Measurements from ENCODE around the gene MRRF.

MRRF gene

GRCh38 chr9:122222791-122223190 is 41.9 kb upstream of the MRRF start:
- TF ChIP-seq GABPA (IDR thresholded peaks at IDR 0.05; ENCODE audit: low read depth) (no peak), SPI1 (IDR thresholded peaks at IDR 0.05; ENCODE audit: borderline replicate concordance, low read depth) (no peak), POLR2AphosphoS5 (IDR thresholded peaks at IDR 0.05; ENCODE audit: low read depth) (no peak)
- TF ChIP-seq, protein P1, sequence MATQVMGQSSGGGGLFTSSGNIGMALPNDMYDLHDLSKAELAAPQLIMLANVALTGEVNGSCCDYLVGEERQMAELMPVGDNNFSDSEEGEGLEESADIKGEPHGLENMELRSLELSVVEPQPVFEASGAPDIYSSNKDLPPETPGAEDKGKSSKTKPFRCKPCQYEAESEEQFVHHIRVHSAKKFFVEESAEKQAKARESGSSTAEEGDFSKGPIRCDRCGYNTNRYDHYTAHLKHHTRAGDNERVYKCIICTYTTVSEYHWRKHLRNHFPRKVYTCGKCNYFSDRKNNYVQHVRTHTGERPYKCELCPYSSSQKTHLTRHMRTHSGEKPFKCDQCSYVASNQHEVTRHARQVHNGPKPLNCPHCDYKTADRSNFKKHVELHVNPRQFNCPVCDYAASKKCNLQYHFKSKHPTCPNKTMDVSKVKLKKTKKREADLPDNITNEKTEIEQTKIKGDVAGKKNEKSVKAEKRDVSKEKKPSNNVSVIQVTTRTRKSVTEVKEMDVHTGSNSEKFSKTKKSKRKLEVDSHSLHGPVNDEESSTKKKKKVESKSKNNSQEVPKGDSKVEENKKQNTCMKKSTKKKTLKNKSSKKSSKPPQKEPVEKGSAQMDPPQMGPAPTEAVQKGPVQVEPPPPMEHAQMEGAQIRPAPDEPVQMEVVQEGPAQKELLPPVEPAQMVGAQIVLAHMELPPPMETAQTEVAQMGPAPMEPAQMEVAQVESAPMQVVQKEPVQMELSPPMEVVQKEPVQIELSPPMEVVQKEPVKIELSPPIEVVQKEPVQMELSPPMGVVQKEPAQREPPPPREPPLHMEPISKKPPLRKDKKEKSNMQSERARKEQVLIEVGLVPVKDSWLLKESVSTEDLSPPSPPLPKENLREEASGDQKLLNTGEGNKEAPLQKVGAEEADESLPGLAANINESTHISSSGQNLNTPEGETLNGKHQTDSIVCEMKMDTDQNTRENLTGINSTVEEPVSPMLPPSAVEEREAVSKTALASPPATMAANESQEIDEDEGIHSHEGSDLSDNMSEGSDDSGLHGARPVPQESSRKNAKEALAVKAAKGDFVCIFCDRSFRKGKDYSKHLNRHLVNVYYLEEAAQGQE (IDR thresholded peaks at IDR 0.05; ENCODE audit: insufficient replicate concordance, low read depth) = no peak
- TF ChIP-seq, protein P2, sequence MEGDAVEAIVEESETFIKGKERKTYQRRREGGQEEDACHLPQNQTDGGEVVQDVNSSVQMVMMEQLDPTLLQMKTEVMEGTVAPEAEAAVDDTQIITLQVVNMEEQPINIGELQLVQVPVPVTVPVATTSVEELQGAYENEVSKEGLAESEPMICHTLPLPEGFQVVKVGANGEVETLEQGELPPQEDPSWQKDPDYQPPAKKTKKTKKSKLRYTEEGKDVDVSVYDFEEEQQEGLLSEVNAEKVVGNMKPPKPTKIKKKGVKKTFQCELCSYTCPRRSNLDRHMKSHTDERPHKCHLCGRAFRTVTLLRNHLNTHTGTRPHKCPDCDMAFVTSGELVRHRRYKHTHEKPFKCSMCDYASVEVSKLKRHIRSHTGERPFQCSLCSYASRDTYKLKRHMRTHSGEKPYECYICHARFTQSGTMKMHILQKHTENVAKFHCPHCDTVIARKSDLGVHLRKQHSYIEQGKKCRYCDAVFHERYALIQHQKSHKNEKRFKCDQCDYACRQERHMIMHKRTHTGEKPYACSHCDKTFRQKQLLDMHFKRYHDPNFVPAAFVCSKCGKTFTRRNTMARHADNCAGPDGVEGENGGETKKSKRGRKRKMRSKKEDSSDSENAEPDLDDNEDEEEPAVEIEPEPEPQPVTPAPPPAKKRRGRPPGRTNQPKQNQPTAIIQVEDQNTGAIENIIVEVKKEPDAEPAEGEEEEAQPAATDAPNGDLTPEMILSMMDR (IDR thresholded peaks at IDR 0.05; ENCODE audit: insufficient read depth, low read length) = no peak
- DNase-seq (ENCODE audit: low read depth in 1 of 2, low spot score in 1 of 2) = no peak

GRCh38 chr9:122223435-122223834 is 41.2 kb upstream of the MRRF start:
- DNase-seq (ENCODE audit: low read depth in 1 of 2, low spot score in 1 of 2) = no peak
- H3K27me3 ChIP-seq (ENCODE audit: insufficient read depth, poor library complexity, severe bottlenecking) = peaks cover 79% of the 10 kb centered on the region

More at GRCh38 chr9:122222791-122223190, 41.9 kb upstream of the MRRF start:
- Histone ChIP-seq H3K4me3 (replicated peaks; ENCODE audit: insufficient read depth, low read length) (no peak overlapping the region), H3K27ac (replicated peaks) (no peak overlapping the region), H3K27me3 (ENCODE audit: insufficient read depth, poor library complexity, severe bottlenecking) (peaks cover 78% of the 10 kb centered on the region)

DNA sequence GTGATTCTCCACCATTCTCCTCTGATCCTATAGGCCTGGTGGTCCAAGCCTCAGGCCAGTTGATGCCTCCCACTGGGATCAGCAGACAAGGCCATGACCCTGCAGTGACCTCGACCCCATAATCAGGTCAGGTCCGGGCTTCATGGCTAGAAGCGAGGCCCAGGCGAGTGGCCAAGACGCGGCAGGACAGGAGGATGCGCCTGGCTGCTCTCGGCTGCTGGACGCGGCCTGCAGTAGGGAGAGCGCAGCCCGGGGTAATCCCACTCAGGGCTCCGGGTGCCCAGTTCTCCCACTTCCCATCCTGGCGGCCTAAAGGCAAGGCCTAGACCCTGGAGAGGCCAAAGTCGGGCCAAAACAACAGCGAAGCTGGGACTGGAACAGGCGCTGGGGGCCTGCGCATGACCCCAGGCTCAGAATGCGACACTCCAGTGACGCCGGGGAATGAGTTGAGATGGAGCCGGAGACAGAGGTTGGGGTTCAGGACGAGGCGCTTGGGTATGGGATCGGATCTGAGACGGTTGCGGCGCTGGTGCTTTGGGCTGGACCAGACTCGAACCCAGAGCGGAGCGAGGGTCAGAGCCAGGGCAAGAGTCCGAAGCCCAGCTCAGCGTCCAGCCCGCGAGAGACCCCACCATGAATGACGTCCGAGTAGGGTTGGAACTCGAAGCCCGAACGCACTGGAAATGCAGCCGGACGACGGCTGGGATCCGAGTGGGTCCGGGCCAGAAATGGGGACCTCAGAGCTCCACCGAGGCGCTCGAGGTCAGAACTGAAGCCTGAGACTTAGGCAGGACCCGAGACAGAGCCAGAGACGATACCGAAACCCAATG is 39.2 kb upstream of the MRRF start:
- peaks cover 76% of the 10 kb centered on the region for H3K27me3 ChIP-seq (ENCODE audit: insufficient read depth, poor library complexity, severe bottlenecking)

More at GRCh38 chr9:122223435-122223834, 41.2 kb upstream of the MRRF start:
- Histone ChIP-seq H3K4me3 (replicated peaks; ENCODE audit: insufficient read depth, low read length) (no peak overlapping the region), H3K27ac (replicated peaks) (no peak overlapping the region)
- TF ChIP-seq SPI1 (IDR thresholded peaks at IDR 0.05; ENCODE audit: borderline replicate concordance, low read depth) (no peak), GABPA (IDR thresholded peaks at IDR 0.05; ENCODE audit: low read depth) (no peak), POLR2AphosphoS5 (IDR thresholded peaks at IDR 0.05; ENCODE audit: low read depth) (no peak)
- TF ChIP-seq, protein P2 (IDR thresholded peaks at IDR 0.05; ENCODE audit: insufficient read depth, low read length) = no peak
- TF ChIP-seq, protein P1 (IDR thresholded peaks at IDR 0.05; ENCODE audit: insufficient replicate concordance, low read depth) = no peak

More for the DNA sequence above, 39.2 kb upstream of the MRRF start:
- TF ChIP-seq GABPA (IDR thresholded peaks at IDR 0.05; ENCODE audit: low read depth) (no peak), POLR2AphosphoS5 (IDR thresholded peaks at IDR 0.05; ENCODE audit: low read depth) (no peak), SPI1 (IDR thresholded peaks at IDR 0.05; ENCODE audit: borderline replicate concordance, low read depth) (no peak)
- TF ChIP-seq, protein P2 (IDR thresholded peaks at IDR 0.05; ENCODE audit: insufficient read depth, low read length) = no peak
- TF ChIP-seq, protein P1 (IDR thresholded peaks at IDR 0.05; ENCODE audit: insufficient replicate concordance, low read depth) = no peak
- Histone ChIP-seq H3K4me3 (replicated peaks; ENCODE audit: insufficient read depth, low read length) (no peak overlapping the region), H3K27ac (replicated peaks) (no peak overlapping the region)
- DNase-seq (ENCODE audit: low read depth in 1 of 2, low spot score in 1 of 2) = no peak
